Tibial nerve (tissue), 4 donors: ENCODE data around the gene DPP3.

ENCODE experiments used
- CTCF ChIP-seq, 5 experiments: fragments of 200-600 bp in 3 of 5; fragments of 450-650 bp in 2 of 5; sonication (generic) in 3 of 5; IDR thresholded peaks; one replicate each; pipeline ENCODE4 v1.5.1; 2016 to 2019; ENCODE audit warnings: antibody characterized with exemption in 5 of 5, mild to moderate bottlenecking in 3 of 5, moderate library complexity in 2 of 5
- EP300 ChIP-seq, 2 donors: sonication (generic); formaldehyde crosslinking; IDR thresholded peaks; one replicate each; pipeline ENCODE4 v1.6.1; 2017; ENCODE audit warnings: antibody characterized with exemption in 2 of 2, mild to moderate bottlenecking in 1 of 2

GRCh38 chr11:66447012-66447411 is 33.2 kb upstream of the DPP3 start:
- TF ChIP-seq CTCF (IDR thresholded peaks at IDR 0.05) (no peak), EP300 (IDR thresholded peaks at IDR 0.05) (no peak)
